HG03439 (cell line): ENCODE data around the gene ERC1.
A peak's percentile ranks its signal among the peaks of the same experiment; 100 is the strongest.

ENCODE experiments used
- ATAC-seq: cut with Tn5 transposase; IDR thresholded peaks from one replicate; pipeline ENCODE4 v1.9.1; 2021; ENCODE audit warnings: mild to moderate bottlenecking, moderate library complexity; ENCODE audit not compliant: unreplicated experiment

Gene ERC1

GRCh38 chr12:990661-991349 lies at the start of gene ERC1:
TSS of gene ERC1 (plus strand) at chr12:991223. CDS start at chr12:1027904, 36,681 bp downstream.
- ATAC-seq = peak; percentile 84

- no peak for ATAC-seq
Measured at GRCh38 chr12:943051-943450, 48.0 kb upstream of the ERC1 start.

GRCh38 chr12:944211-944610 lies 46.8 kb upstream of the ERC1 start:
- no peak for ATAC-seq

- ATAC-seq = no peak
Measured at GRCh38 chr12:946212-946611, 44.8 kb upstream of the ERC1 start.

- ATAC-seq = no peak
Measured at GRCh38 chr12:946631-947030, 44.4 kb upstream of the ERC1 start.

- ATAC-seq = no peak
Measured at GRCh38 chr12:948238-948637, 42.8 kb upstream of the ERC1 start.

GRCh38 chr12:949453-950191 lies 41.4 kb upstream of the ERC1 start, which contains the start of gene RAD52:
TSS of gene RAD52 (minus strand) at chr12:949694. CDS start at chr12:933058, 16,636 bp downstream.
- peak; percentile 84 for ATAC-seq

- no peak for ATAC-seq
Measured at GRCh38 chr12:951176-951575, 39.8 kb upstream of the ERC1 start.

GRCh38 chr12:953776-954175 lies 37.2 kb upstream of the ERC1 start:
- ATAC-seq = no peak

- no peak for ATAC-seq
Measured at GRCh38 chr12:954741-955140, 36.3 kb upstream of the ERC1 start.

GRCh38 chr12:955939-956338 lies 35.1 kb upstream of the ERC1 start:
- ATAC-seq = no peak

- ATAC-seq = no peak
Measured at GRCh38 chr12:958588-959123, 32.4 kb upstream of the ERC1 start.

- no peak for ATAC-seq
Measured at GRCh38 chr12:966724-967123, 24.3 kb upstream of the ERC1 start.

- ATAC-seq = no peak
Measured at GRCh38 chr12:967641-968040, 23.4 kb upstream of the ERC1 start.

- ATAC-seq = no peak
Measured at GRCh38 chr12:968545-968944, 22.5 kb upstream of the ERC1 start.

- no peak for ATAC-seq
Measured at GRCh38 chr12:969821-970220, 21.2 kb upstream of the ERC1 start.

GRCh38 chr12:971991-972390 lies 19.0 kb upstream of the ERC1 start:
- no peak for ATAC-seq

GRCh38 chr12:974271-974862 lies 16.7 kb upstream of the ERC1 start:
- ATAC-seq = no peak

- no peak for ATAC-seq
Measured at GRCh38 chr12:976644-977043, 14.4 kb upstream of the ERC1 start.

GRCh38 chr12:977156-977555 lies 13.9 kb upstream of the ERC1 start:
- ATAC-seq = no peak

- no peak for ATAC-seq
Measured at GRCh38 chr12:979349-979748, 11.7 kb upstream of the ERC1 start.
